Fibroblast of pulmonary artery (primary cell): ENCODE measurements around the gene CHAT.

Source experiments
- DNase-seq: peaks from one replicate; pipeline ENCODE4 v3.0.0-alpha.2; 2010; ENCODE audit warnings: low read depth
- H3K4me3 ChIP-seq: replicated peaks from 2 replicates; pipeline ENCODE4 v1.5.1; 2011; ENCODE audit warnings: low read depth, mild to moderate bottlenecking, control low read depth, low read length, moderate library complexity
- TF ChIP-seq, protein P1 (sequence below): IDR thresholded peaks from 2 replicates; pipeline ENCODE4 v1.5.1; 2011; ENCODE audit warnings: mild to moderate bottlenecking, control low read depth, low read length, inconsistent platforms; ENCODE audit errors: missing control alignments

Gene CHAT

DNA sequence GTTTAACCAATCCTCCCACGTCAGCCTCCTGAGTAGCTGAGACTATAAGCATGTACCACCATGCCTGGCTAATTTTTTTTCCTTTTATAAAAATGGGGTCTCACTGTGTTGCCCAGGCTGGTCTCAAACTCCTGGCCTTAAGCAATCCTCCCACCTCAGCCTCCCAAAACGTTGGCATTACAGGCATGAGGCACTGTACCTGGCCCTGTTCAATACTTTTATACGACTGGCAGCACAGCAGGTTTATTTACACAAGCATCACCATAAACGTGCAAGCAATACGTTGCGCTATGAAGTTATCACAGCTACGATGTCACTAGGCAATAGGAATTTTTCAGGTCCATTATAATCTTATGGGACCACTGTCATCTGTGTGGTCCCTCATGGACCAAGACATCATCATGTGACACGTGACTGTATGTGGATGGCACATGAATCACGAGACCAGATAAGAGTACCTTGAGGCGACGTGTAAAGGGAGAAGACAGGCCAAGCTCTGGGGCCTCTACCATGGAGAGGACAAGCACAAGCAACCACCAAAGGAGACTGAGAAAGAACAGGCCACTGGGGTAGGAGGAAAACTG lies 38.3 kb upstream of the CHAT start:
- DNase-seq: no peak
- no peak overlapping the region for H3K4me3 ChIP-seq
- TF ChIP-seq, protein P1, sequence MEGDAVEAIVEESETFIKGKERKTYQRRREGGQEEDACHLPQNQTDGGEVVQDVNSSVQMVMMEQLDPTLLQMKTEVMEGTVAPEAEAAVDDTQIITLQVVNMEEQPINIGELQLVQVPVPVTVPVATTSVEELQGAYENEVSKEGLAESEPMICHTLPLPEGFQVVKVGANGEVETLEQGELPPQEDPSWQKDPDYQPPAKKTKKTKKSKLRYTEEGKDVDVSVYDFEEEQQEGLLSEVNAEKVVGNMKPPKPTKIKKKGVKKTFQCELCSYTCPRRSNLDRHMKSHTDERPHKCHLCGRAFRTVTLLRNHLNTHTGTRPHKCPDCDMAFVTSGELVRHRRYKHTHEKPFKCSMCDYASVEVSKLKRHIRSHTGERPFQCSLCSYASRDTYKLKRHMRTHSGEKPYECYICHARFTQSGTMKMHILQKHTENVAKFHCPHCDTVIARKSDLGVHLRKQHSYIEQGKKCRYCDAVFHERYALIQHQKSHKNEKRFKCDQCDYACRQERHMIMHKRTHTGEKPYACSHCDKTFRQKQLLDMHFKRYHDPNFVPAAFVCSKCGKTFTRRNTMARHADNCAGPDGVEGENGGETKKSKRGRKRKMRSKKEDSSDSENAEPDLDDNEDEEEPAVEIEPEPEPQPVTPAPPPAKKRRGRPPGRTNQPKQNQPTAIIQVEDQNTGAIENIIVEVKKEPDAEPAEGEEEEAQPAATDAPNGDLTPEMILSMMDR: no peak

DNA sequence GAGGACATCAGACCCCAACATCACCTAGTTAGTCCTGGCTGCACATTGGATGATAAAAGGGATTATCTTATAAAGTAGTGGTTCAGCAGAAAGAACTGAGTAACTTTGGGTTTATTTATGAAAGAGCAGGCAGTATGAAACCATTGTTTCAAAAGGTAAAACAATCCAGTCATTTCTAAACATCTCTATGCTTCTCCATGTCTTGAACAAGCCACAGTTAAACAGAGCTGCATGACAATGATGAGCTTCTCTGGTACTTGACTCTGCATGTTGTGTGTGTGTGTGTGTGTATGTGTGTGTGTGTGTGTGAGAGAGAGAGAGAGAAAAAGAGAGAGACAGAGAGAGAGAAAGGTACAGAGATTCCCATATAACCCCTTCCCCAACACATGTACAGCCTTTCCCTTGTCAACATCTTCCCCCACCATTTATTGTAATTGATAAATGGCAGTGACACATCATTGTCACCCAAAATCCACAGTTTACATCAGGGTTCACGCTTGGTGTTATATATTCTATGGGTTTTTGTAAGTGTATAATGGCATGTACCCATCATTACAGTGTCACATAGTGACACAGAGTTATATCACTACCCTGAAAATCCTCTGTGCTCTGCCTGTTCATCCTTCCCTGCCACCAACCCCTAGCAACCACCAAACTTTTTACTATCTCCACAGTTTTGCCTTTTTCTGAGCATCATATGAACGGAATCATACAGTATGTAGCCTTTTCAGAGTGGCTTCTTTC lies 36.5 kb upstream of the CHAT start:
- TF ChIP-seq, protein P1: no peak
- no peak for DNase-seq
- no peak overlapping the region for H3K4me3 ChIP-seq

DNA sequence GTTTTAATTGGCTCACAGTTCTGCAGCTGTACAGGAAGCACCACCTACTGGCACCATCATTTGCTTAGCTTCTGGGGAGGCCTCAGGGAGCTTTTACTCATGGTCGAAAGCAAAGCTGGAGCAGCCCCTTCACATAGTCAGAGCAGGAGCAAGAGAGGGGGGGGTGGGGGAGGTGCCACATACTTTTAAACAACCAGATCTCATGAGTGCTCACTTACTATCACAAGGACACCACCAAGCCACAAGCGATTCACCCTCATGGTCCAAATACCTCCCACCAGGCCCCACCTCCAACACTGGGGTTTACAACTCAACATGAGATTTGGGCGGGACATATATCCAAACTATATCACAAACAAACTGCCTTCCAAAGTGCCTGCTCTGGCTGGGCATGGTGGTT lies 35.4 kb upstream of the CHAT start:
- no peak overlapping the region for H3K4me3 ChIP-seq
- no peak for DNase-seq
- TF ChIP-seq, protein P1: no peak

DNA sequence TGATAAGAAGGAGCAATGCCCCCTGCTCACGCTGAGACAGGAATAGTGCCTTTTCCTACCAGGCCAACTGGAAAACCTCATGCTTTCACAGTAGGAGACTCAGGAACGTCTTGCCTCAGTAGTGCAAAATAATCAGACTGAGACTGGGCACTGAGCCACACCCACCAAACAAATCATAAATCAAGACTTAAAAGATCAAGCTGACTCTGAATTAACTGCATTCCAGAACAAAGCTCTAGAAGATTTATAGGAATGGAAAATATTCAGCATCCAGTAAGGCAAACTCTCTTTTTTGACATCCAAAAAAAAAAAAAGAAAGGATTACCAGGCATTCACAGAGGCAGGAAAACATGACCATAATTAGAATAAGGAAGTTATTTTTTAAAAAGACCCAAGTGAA lies 34.2 kb upstream of the CHAT start:
- DNase-seq: peak; percentile 39
- TF ChIP-seq, protein P1: no peak
- H3K4me3 ChIP-seq: no peak overlapping the region

DNA sequence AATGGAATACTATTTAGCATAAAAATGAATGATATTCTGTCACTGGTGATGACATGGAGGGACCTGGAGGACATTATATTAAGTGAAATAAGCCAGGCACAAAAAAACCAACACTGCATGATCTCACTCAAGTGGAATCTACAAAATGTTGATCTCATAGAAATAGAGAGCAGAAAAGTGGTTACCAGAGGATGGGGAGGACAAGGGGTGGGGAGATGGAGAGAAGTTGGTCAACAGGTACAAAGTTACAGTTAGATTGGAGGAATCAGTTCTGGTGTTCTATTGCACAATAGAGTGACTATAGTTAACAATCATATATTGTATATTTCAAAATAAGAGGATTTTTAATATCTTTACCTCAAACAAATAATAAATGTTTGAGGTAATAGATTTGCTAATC lies 28.4 kb upstream of the CHAT start:
- TF ChIP-seq, protein P1: no peak
- H3K4me3 ChIP-seq: no peak overlapping the region
- DNase-seq: peak; percentile 49

DNA sequence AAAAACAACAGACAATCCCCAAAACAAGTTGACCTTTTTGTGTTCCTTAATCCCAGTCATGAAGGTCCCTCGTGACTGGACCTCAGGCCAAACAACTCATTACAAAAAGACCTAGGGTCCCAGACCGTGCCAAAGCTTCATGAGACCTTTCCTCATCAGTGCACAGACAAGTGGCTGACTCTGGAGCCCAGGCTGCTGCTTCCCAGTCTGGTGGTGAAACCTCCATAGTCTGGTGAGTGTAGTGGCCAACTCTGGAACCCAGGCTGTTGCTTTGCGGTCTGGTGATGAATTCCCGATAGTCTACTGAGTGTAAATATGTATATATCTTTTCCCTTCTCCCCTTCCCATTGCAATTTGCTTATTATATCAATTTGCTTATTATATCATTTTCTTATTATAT lies 25.9 kb upstream of the CHAT start:
- H3K4me3 ChIP-seq: no peak overlapping the region

More for the DNA sequence above, 25.9 kb upstream of the CHAT start:
- no peak for DNase-seq
- TF ChIP-seq, protein P1: no peak
